Stimulated activated CD8-positive, alpha-beta memory T cell treated with anti-CD3 and anti-CD28 coated beads, Interleukin-12 subunit alpha, Interleukin-12 subunit beta, amount 100 ng/mL, for 1 hour (primary cell): ENCODE results near the gene SLC19A1.
"Not testable (repeated sequence)": the region's sequence is repeated elsewhere in the genome, so short reads cannot be mapped to it uniquely, and the experiment has no call there.

Source experiments
- DNase-seq: peaks from one replicate; pipeline ENCODE4 v3.0.0-alpha.2; 2020; ENCODE audit warnings: low read depth

The SLC19A1 gene

DNA sequence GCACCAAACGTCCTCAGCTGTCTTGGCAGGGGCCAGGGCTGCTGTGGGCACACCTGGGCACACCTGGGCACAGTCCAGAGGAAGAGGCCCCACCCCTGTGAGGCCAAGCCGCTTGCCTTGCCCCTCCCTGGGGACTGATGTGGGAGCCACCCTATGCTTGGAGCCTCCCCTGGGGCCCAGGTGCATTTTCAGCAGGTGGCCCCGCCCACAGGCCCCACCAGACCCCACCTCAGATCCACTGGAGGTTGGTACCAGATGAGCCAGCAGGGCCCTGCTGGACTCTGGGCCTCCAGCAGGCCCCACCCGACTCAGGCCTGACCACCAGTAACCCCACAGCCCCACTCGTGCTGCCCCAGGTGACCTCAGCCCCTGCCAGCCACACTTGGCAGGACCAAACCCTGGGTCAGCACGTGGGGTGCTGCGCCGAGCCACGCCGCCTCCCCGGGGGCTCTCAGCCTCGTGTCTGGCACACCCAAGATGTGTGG is 8.8 kb downstream of the SLC19A1 start:
- no peak for DNase-seq

- no peak for DNase-seq
Measured at GRCh38 chr21:45532826-45533360, 9.3 kb downstream of the SLC19A1 start.

GRCh38 chr21:45531393-45532215 is 10.6 kb downstream of the SLC19A1 start:
- DNase-seq = no peak

GRCh38 chr21:45531114-45531392 is 11.2 kb downstream of the SLC19A1 start:
- not testable (repeated sequence) for DNase-seq

DNA sequence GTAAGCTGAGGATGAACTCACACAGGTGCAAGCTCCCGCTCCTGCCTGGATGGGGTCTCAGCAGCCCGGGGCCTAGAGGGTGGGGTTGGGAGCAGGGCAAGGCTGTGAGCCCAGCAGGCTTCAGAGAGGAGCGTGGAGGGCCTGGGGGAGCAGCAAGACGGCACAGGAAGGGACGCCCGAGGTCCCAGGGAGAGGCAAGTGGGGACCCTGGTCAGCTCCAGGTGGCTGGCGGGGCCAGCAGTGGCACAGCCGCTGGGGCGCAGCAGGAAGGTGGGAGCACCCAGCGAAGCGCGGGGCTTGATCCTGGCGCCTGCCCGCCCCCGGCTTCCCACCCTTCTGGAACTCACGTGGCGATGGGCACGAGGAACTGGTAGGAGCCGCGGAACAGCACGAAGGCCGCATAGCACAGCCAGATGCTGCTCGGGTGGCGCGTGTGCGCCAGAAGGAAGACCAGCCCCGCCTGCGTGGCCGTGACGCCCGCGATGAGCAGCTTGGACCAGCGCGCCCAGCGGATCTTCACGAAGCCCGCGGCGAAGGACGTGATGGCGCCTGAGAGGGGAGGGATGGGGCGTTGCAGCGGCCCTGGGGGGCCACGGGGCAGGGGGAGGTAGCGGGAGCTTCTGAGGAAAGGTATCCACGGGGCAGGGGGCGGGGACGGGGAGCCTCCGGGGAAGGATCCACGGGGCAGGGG is 11.7 kb downstream of the SLC19A1 start:
- no peak for DNase-seq

- no peak for DNase-seq
Measured at GRCh38 chr21:45529785-45530422, 12.3 kb downstream of the SLC19A1 start.

DNA sequence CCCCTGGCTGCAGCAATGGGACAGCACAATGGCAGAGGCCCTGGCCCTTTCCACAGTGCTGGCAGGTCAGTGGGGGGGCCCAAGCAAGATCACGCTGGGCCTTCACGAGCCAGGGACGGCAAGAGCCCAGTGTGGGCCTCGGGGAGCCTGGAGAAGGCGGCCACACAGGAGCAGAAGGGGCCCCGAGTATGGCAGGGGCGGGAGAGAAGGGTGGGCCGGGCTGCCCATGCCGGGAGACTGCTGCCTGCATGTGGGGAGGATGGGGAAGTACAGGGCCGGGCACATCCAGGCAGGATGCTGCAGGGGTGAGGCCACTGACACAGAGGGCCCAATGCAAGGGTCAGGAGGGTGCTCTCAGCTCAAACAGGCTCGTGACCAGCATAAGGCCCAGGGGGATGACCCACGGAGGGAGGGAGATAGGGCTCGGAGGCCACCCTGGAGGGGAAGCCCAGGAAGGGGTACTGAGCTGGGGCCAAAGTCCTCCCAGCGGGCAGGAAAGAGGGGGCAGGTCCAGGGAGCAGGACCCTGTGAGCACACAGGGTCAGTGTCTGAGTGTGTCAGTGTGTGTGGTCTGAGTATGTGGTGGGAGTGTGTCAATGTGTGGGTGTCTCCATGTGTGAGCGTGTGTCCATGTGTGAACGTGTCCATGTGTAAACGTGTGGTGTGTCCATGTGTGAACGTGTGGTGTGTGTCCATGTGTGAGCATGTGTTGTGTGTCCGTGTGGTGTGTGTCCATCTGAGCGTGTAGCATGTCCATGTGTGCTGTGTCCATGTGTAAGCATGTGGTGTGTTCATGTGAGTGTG is 13.1 kb downstream of the SLC19A1 start:
- no peak for DNase-seq

- no peak for DNase-seq
Measured at GRCh38 chr21:45528028-45528705, 14.1 kb downstream of the SLC19A1 start.

GRCh38 chr21:45527151-45527999 is 14.9 kb downstream of the SLC19A1 start:
- DNase-seq = not testable (repeated sequence)

DNA sequence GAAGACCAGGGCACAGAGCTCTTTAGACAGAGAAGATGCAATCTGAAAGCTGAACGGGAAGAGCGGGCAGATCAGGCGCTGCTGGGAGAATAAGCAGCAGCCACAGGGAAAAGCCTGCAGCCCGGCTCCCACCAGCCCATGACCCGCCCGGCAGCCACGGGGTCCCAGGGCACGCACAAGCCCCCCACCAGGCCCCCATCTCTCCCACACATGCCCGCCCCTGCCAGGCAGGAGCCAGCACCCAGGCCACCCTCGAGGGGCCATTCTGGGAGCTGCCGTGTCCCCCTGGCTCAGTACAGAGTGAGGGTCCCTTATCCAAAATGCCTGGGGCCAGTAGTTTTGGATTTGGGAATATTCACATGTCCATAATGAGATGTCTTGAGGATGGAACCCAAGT is 16.3 kb downstream of the SLC19A1 start:
- no peak for DNase-seq

DNA sequence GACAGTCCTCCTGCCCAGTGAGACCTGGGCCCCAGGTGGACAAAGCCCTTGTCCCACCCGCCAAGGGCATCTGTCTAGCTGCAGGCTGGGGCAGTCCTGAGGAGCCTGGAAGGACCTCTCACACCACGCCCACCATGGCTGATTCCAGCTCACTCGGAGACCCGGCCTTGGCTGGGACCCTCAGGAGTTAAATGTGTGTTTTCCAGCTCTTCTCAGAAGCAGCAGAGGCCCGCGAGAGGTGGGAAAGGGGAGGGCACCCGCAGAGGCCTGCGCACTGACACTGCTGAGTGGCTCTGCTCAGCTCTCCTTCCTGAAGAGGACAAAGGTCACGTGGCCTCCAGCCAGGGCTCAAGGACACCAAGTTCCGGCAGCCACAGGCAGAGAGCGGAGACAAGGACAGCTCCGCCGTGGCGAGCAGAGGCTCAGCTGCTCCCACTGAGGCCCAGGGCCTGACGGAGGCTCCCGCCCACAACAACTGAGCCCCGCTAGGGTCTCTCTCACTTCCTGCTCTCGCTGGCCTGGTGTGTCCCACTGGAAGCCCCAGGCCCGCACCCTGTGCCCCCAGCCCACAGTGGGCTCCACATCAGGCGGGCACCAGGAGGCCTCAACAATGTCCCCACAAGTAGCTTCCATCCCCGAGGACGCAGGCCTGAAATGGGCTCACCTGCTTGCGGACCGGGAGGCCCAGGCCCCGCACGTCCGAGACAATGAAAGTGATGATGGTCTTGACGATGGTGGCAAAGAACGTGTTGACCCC is 16.9 kb downstream of the SLC19A1 start:
- DNase-seq = no peak

- DNase-seq = no peak
Measured at GRCh38 chr21:45524756-45525152, 17.5 kb downstream of the SLC19A1 start.

- DNase-seq = no peak
Measured at GRCh38 chr21:45523411-45524101, 18.7 kb downstream of the SLC19A1 start.

DNA sequence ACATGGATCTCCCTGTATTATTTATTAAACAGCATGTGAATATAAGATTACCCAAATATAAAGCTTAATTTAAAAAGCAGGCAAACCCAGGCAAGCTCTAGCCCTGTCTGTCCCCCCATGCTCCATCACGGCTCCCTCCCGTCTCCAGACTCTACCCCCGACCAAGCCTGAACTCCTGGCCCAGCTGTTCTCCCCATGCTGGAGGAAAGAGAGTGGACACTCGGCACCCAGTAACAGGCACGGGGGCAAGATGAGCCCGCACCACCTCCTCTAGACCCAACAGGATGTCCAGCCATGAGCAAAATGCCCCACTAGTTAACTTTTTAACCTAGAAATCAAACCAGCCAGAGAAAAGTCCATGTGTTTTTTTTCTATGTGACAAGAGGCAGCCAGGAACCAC is 19.3 kb downstream of the SLC19A1 start:
- DNase-seq = no peak

DNA sequence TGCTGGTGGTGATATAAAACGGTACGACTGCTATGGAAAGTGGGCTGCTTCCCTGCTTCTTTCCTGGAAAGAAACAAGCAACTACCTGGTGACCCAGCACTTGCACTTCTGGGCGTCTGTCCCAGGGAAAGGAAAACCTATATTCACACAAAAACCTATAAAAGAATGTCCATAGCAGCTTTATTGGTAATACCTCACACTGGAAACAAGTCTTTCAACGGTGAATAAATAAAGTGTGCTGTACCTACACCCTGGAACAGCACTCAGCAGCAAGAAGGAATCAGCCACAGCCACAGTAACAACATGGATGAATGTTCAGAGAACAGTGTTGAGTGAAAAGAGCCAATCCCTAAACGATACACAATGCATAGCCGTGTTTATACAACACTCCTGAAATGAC is 19.9 kb downstream of the SLC19A1 start:
- no peak for DNase-seq

- DNase-seq = no peak
Measured at GRCh38 chr21:45521241-45521640, 21.0 kb downstream of the SLC19A1 start.

- no peak for DNase-seq
Measured at GRCh38 chr21:45519182-45519581, 23.1 kb downstream of the SLC19A1 start.

DNA sequence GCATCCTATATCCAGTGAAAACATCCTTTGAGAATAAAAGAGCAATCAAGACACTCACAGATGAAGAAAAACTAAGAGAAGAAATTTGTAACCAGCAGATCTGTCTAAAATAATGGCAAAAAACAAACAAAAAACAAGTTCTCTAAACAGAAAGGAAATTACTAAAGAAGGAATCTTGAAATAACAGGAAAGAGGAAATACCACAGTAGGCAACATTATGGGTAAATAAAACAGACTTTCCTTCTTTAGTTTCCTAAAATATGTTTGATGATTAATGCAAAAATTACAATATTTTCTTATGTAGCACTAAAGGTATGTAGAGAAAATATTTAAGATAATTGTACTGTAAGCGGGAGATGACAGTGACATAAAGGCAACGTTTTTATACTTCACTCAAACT is 23.5 kb downstream of the SLC19A1 start:
- no peak for DNase-seq
